ENCODE data around the gene SMPD3.

DNA sequence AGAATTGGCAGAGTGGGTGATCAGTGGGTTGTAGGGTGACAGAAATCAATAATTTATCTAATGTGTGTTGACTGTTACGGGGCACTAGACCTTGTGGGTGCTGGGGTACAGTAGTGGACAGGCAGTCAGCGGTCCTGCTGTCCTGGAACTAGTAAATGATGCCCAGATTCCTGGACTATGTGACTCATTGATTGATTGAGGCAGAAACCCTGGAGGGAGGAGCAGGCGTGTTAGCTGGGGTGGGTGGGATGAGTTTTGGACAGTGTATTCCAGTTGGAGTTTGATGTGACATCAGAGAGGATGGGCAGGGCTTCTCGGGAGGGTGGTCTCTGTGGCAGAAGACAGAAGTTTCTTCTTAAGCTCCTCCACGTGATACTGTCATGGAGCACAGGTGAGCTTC is 113.1 kb downstream of the SMPD3 start:
- TF ChIP-seq POLR2A (IDR thresholded peaks at IDR 0.05; ENCODE audit: low read length) (no peak), RFX5 (IDR thresholded peaks at IDR 0.05) (no peak), MYC (IDR thresholded peaks at IDR 0.05; ENCODE audit: borderline replicate concordance, low read length) (no peak), ELK1 (IDR thresholded peaks at IDR 0.05; ENCODE audit: low read depth, low read length) (no peak)
- TF ChIP-seq, protein P1, sequence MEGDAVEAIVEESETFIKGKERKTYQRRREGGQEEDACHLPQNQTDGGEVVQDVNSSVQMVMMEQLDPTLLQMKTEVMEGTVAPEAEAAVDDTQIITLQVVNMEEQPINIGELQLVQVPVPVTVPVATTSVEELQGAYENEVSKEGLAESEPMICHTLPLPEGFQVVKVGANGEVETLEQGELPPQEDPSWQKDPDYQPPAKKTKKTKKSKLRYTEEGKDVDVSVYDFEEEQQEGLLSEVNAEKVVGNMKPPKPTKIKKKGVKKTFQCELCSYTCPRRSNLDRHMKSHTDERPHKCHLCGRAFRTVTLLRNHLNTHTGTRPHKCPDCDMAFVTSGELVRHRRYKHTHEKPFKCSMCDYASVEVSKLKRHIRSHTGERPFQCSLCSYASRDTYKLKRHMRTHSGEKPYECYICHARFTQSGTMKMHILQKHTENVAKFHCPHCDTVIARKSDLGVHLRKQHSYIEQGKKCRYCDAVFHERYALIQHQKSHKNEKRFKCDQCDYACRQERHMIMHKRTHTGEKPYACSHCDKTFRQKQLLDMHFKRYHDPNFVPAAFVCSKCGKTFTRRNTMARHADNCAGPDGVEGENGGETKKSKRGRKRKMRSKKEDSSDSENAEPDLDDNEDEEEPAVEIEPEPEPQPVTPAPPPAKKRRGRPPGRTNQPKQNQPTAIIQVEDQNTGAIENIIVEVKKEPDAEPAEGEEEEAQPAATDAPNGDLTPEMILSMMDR (IDR thresholded peaks at IDR 0.05), result no peak
